ENCODE data around the gene COG2. TPM values are rescaled to one million over a fixed set of nuclear protein-coding genes. Genes with fewer than 3 reads are reported as not detected.

The COG2 gene
- total RNA-seq, 1 donor from 2014 or later = 22.0 TPM

DNA sequence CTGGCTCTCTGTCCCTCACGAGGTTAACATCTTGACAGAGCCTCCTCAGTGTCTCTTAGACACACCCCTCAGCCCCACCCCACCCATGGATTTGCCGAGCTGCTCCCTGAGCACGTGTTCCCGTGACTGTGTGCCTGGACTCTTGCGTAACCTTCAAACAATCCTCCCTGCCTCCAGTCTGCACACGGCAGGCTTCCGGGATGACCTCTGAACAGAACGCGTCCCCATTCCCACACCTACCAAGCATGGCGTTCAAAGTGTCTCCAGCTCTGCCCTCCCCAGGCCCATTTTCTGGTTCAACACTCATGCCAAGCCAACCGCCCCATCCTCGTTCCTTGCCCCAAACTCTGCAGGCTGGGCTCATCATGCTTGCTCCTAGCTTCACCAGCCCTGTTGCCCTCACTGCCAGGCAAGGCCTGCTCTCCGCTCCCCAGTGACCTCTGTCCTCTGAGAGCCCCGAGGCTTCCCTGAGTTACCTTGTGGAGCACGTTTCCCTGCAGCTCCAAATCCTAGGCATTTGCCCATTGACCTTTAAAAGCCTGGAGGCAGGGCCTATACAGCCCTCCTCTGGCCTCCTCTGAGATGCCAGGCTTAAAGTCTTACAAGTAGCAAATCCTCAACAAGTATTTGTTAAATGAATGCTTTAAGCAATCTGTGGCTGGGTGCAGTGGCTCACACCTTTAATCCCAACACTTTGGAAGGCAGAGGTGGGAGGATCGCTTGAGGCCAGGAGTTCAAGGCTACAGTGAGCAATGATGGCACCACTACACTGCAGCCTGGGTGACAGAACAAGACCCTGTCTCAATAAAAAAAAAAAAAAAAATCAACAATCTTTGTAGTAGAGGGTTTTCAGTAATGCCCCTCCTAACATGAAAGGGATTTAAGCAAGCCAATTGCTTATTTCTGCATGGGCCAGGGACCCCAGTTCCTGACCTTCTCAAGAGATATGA lies 66.6 kb downstream of the COG2 start:
- Mint-ChIP-seq H3K27me3 (ENCODE audit: unreplicated experiment) (peaks cover 2% of the 10 kb centered on the region), H3K27ac (ENCODE audit: unreplicated experiment) (no peak overlapping the region), H3K36me3 (ENCODE audit: unreplicated experiment) (peaks cover 5% of the 10 kb centered on the region), H3K9me3 (ENCODE audit: unreplicated experiment) (no peaks in the 10 kb centered on the region), H3K4me1 (ENCODE audit: unreplicated experiment) (peaks cover 8% of the 10 kb centered on the region), H3K4me3 (ENCODE audit: unreplicated experiment) (no peak overlapping the region)
- DNase-seq (ENCODE audit: extremely low spot score, unreplicated experiment) = no peak
- TF ChIP-seq, protein P1, sequence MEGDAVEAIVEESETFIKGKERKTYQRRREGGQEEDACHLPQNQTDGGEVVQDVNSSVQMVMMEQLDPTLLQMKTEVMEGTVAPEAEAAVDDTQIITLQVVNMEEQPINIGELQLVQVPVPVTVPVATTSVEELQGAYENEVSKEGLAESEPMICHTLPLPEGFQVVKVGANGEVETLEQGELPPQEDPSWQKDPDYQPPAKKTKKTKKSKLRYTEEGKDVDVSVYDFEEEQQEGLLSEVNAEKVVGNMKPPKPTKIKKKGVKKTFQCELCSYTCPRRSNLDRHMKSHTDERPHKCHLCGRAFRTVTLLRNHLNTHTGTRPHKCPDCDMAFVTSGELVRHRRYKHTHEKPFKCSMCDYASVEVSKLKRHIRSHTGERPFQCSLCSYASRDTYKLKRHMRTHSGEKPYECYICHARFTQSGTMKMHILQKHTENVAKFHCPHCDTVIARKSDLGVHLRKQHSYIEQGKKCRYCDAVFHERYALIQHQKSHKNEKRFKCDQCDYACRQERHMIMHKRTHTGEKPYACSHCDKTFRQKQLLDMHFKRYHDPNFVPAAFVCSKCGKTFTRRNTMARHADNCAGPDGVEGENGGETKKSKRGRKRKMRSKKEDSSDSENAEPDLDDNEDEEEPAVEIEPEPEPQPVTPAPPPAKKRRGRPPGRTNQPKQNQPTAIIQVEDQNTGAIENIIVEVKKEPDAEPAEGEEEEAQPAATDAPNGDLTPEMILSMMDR (IDR thresholded peaks at IDR 0.05) = no peak

DNA sequence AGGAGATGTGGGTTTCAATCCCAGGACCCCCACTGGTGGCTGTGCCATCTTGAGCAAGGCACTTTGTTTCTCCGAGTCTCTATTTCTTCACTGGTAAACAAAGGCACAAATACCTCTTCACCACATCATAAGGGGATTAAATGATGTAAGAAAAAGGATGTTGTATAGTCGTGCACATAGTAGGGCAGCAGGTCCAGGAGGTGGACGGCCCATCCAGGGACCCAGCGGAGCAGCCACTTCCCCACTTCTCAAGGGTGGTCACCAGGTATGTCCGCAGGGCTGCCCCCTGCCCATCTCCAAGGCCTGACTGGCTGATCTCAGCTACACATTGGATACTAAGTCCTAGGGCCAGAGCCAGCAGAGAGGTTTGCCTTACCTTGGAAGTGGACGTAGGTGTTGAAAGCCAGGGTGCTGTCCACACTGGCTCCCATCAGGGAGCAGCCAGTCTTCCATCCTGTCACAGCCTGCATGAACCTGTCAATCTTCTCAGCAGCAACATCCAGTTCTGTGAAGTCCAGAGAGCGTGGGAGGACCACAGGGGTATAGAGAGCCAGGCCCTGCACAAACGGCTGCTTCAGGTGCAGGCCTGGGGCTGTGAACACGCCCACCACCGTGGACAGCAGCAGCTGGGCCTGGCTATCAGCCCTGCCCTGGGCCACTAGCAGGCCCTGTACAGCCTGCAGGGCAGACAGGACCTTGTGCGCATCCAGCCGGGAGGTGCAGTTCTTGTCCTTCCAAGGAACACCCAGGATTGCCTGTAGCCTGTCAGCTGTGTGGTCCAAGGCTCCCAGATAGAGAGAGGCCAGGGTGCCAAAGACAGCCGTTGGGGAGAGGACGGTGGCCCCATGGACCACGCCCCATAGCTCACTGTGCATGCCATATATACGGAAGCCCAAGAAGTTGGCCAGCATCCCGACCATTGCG lies 67.6 kb downstream of the COG2 start:
- DNase-seq (ENCODE audit: extremely low spot score, unreplicated experiment) = no peak
- TF ChIP-seq, protein P1 (IDR thresholded peaks at IDR 0.05) = no peak
- peaks cover 2% of the 10 kb centered on the region for H3K27me3 Mint-ChIP-seq (ENCODE audit: unreplicated experiment)
- H3K9me3 Mint-ChIP-seq (ENCODE audit: unreplicated experiment) = no peaks in the 10 kb centered on the region
- H3K4me1 Mint-ChIP-seq (ENCODE audit: unreplicated experiment) = peaks cover 15% of the 10 kb centered on the region
- H3K27ac Mint-ChIP-seq (ENCODE audit: unreplicated experiment) = no peak overlapping the region
- peaks cover 5% of the 10 kb centered on the region for H3K36me3 Mint-ChIP-seq (ENCODE audit: unreplicated experiment)
- H3K4me3 Mint-ChIP-seq (ENCODE audit: unreplicated experiment) = no peak overlapping the region

DNA sequence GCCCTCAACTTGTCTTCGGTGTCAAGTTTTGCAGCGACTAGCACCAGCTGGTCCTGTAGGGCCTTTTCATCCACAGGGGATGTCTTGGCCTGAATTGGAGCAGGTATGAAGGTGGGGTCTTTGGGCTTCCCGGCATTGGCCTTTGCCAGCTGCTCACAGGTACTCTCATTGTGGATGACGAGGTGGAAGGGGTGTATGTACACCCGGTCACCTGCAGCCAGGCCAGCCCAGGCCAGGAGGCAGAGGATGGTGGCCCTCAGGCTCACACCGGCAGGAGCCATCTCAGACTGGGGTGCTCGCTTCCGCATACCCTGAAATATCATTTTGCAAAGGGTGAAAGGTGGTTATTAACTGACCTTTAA lies 68.2 kb downstream of the COG2 start:
- H3K36me3 Mint-ChIP-seq (ENCODE audit: unreplicated experiment) = peaks cover 5% of the 10 kb centered on the region
- H3K9me3 Mint-ChIP-seq (ENCODE audit: unreplicated experiment) = no peaks in the 10 kb centered on the region
- peaks cover 15% of the 10 kb centered on the region for H3K4me1 Mint-ChIP-seq (ENCODE audit: unreplicated experiment)
- no peak for DNase-seq (ENCODE audit: extremely low spot score, unreplicated experiment)
- H3K4me3 Mint-ChIP-seq (ENCODE audit: unreplicated experiment) = no peak overlapping the region
- TF ChIP-seq, protein P1 (IDR thresholded peaks at IDR 0.05) = no peak
- no peak overlapping the region for H3K27ac Mint-ChIP-seq (ENCODE audit: unreplicated experiment)
- peaks cover 2% of the 10 kb centered on the region for H3K27me3 Mint-ChIP-seq (ENCODE audit: unreplicated experiment)

DNA sequence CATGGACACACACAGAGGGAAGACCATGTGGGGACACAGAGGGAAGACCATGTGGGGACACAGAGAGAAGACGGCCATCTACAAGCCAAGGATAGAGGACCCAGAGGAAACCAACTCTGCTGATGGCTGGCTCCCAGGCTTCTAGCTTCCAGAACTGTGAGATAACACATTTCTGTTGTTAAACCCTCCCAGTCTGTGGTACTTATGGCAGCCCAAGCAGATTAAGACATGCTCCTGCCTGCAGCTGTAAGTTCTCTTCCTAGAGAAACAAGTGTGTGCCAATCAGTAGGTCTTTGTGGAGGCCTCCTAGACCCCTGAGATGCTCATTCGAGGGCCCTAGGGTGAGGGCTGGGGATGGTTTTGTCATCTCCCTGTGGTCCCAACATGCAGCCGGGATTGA lies 69.0 kb downstream of the COG2 start:
- Mint-ChIP-seq H3K36me3 (ENCODE audit: unreplicated experiment) (peaks cover 5% of the 10 kb centered on the region), H3K27me3 (ENCODE audit: unreplicated experiment) (peaks cover 2% of the 10 kb centered on the region), H3K4me3 (ENCODE audit: unreplicated experiment) (no peak overlapping the region), H3K4me1 (ENCODE audit: unreplicated experiment) (peaks cover 15% of the 10 kb centered on the region), H3K27ac (ENCODE audit: unreplicated experiment) (no peak overlapping the region), H3K9me3 (ENCODE audit: unreplicated experiment) (no peaks in the 10 kb centered on the region)
- DNase-seq (ENCODE audit: extremely low spot score, unreplicated experiment) = no peak
- TF ChIP-seq, protein P1 (IDR thresholded peaks at IDR 0.05) = no peak
